ENCODE data around the gene NEK9.

DNA sequence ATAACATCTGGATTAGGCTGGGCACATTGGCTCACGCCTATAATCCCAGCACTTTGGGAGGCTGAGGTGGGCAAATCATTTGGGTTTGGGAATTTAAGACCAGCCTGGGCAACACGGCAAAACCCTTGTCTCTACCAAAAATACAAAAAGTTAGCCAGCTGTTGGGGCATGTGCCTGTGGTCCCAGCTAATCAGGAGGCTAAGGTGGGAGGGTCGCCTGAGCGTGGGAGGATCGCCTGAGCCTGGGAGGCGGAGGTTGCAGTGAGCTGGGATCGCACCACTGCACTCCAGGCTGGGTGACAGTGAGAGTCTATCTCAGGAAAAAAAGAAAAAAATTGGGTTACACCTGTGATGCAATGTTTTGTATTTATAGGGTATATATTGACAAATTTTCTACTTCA is 5.3 kb downstream of the NEK9 start:
- TF ChIP-seq YY1 (IDR thresholded peaks at IDR 0.05; ENCODE audit: low read depth, low read length), result no peak
- no peak for TF ChIP-seq TCF12 (IDR thresholded peaks at IDR 0.05; ENCODE audit: low read depth, low read length)
- TF ChIP-seq SRF (IDR thresholded peaks at IDR 0.05; ENCODE audit: low read depth in 2 of 2, low read length in 2 of 2), result no peak
- TF ChIP-seq EP300 (IDR thresholded peaks at IDR 0.05; ENCODE audit: borderline replicate concordance in 1 of 2, control insufficient read depth in 1 of 2, low read depth in 2 of 2, low read length in 2 of 2), result no peak
- no peak for TF ChIP-seq RAD51 (IDR thresholded peaks at IDR 0.05)
- TF ChIP-seq TARDBP (IDR thresholded peaks at IDR 0.05; ENCODE audit: borderline replicate concordance), result no peak
- no peak for TF ChIP-seq CEBPB (IDR thresholded peaks at IDR 0.05; ENCODE audit: borderline replicate concordance in 1 of 2, low read depth in 2 of 2, low read length in 2 of 2)
- TF ChIP-seq, protein P1, sequence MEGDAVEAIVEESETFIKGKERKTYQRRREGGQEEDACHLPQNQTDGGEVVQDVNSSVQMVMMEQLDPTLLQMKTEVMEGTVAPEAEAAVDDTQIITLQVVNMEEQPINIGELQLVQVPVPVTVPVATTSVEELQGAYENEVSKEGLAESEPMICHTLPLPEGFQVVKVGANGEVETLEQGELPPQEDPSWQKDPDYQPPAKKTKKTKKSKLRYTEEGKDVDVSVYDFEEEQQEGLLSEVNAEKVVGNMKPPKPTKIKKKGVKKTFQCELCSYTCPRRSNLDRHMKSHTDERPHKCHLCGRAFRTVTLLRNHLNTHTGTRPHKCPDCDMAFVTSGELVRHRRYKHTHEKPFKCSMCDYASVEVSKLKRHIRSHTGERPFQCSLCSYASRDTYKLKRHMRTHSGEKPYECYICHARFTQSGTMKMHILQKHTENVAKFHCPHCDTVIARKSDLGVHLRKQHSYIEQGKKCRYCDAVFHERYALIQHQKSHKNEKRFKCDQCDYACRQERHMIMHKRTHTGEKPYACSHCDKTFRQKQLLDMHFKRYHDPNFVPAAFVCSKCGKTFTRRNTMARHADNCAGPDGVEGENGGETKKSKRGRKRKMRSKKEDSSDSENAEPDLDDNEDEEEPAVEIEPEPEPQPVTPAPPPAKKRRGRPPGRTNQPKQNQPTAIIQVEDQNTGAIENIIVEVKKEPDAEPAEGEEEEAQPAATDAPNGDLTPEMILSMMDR (IDR thresholded peaks at IDR 0.05 in 2 of 3, conservative IDR thresholded peaks at IDR 0.05 in 1 of 3; ENCODE audit: control insufficient read depth in 2 of 3, extremely low read depth in 1 of 3, insufficient read depth in 1 of 3, low read depth in 3 of 3, low read length in 3 of 3), result no peak
- TF ChIP-seq, protein P2, sequence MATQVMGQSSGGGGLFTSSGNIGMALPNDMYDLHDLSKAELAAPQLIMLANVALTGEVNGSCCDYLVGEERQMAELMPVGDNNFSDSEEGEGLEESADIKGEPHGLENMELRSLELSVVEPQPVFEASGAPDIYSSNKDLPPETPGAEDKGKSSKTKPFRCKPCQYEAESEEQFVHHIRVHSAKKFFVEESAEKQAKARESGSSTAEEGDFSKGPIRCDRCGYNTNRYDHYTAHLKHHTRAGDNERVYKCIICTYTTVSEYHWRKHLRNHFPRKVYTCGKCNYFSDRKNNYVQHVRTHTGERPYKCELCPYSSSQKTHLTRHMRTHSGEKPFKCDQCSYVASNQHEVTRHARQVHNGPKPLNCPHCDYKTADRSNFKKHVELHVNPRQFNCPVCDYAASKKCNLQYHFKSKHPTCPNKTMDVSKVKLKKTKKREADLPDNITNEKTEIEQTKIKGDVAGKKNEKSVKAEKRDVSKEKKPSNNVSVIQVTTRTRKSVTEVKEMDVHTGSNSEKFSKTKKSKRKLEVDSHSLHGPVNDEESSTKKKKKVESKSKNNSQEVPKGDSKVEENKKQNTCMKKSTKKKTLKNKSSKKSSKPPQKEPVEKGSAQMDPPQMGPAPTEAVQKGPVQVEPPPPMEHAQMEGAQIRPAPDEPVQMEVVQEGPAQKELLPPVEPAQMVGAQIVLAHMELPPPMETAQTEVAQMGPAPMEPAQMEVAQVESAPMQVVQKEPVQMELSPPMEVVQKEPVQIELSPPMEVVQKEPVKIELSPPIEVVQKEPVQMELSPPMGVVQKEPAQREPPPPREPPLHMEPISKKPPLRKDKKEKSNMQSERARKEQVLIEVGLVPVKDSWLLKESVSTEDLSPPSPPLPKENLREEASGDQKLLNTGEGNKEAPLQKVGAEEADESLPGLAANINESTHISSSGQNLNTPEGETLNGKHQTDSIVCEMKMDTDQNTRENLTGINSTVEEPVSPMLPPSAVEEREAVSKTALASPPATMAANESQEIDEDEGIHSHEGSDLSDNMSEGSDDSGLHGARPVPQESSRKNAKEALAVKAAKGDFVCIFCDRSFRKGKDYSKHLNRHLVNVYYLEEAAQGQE (IDR thresholded peaks at IDR 0.05; ENCODE audit: low read depth, low read length), result no peak
- no peak for TF ChIP-seq ZNF274 (IDR thresholded peaks at IDR 0.05; ENCODE audit: insufficient read depth, insufficient read length)
- TF ChIP-seq, protein P3, sequence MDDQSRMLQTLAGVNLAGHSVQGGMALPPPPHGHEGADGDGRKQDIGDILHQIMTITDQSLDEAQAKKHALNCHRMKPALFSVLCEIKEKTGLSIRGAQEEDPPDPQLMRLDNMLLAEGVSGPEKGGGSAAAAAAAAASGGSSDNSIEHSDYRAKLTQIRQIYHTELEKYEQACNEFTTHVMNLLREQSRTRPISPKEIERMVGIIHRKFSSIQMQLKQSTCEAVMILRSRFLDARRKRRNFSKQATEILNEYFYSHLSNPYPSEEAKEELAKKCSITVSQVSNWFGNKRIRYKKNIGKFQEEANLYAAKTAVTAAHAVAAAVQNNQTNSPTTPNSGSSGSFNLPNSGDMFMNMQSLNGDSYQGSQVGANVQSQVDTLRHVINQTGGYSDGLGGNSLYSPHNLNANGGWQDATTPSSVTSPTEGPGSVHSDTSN (IDR thresholded peaks at IDR 0.05; ENCODE audit: insufficient replicate concordance, low read depth, low read length), result no peak
